SK-N-MC (cell line): Measurements from ENCODE around the gene FUCA1.
"Not testable (repeated sequence)": the region's sequence is repeated elsewhere in the genome, so short reads cannot be mapped to it uniquely, and the experiment has no call there.

Source experiments
- EZH2 ChIP-seq: fragments of 200-600 bp; sonication (generic); IDR thresholded peaks from one replicate; pipeline ENCODE4 v1.6.1; 2017; ENCODE audit warnings: antibody characterized with exemption
- FOXP2 ChIP-seq: optimal IDR thresholded peaks from 2 replicates; pipeline ENCODE3; 2011; ENCODE audit warnings: mild to moderate bottlenecking, moderate library complexity; ENCODE audit not compliant: insufficient read depth; ENCODE audit errors: extremely low read length, control extremely low read depth
- POLR2AphosphoS5 ChIP-seq: IDR thresholded peaks from 2 replicates; pipeline ENCODE4 v1.6.1; 2012; ENCODE audit warnings: mild to moderate bottlenecking, low read depth, low read length, borderline replicate concordance

GRCh38 chr1:23853124-23853523, 15.0 kb downstream of the FUCA1 start:
- not testable (repeated sequence) for TF ChIP-seq POLR2AphosphoS5, EZH2, FOXP2
